C4-2B (cell line): ENCODE data around the gene HIP1R.

ENCODE experiments used
- H3K27ac ChIP-seq: fragments of 450-650 bp; 2 replicates; pipeline ENCODE4 v1.5.1; 2017
- CTCF ChIP-seq: fragments of 450-650 bp; conservative IDR thresholded peaks from 2 replicates; pipeline ENCODE4 v1.5.1; 2017; ENCODE audit warnings: mild to moderate bottlenecking
- ZFX ChIP-seq: fragments of 450-650 bp; IDR thresholded peaks from 2 replicates; pipeline ENCODE4 v1.6.1; 2017

The HIP1R gene

DNA sequence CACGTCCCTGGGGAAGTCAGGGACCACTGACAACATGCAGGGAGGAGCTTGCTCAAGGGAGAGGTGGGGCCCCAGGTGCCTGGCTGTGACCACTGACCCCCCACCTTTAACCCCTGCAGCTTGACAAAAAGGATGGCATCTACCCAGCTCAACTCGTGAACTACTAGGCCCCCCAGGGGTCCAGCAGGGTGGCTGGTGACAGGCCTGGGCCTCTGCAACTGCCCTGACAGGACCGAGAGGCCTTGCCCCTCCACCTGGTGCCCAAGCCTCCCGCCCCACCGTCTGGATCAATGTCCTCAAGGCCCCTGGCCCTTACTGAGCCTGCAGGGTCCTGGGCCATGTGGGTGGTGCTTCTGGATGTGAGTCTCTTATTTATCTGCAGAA is 26.3 kb downstream of the HIP1R start:
- H3K27ac ChIP-seq, result no peak overlapping the region; the same call in 1 of the 2 replicates
- TF ChIP-seq CTCF, result no peak
- no peak for TF ChIP-seq ZFX

DNA sequence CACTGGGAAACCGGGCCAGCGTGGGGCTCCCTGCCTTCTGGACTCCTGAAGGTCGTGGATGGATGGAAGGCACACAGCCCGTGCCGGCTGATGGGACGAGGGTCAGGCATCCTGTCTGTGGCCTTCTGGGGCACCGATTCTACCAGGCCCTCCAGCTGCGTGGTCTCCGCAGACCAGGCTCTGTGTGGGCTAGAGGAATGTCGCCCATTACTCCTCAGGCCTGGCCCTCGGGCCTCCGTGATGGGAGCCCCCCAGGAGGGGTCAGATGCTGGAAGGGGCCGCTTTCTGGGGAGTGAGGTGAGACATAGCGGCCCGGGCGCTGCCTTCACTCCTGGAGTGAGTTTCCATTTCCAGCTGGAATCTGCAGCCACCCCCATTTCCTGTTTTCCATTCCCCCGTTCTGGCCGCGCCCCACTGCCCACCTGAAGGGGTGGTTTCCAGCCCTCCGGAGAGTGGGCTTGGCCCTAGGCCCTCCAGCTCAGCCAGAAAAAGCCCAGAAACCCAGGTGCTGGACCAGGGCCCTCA is 26.9 kb downstream of the HIP1R start:
- TF ChIP-seq ZFX, result no peak
- no peak for TF ChIP-seq CTCF
- H3K27ac ChIP-seq, result peak overlapping the region; percentile 68

DNA sequence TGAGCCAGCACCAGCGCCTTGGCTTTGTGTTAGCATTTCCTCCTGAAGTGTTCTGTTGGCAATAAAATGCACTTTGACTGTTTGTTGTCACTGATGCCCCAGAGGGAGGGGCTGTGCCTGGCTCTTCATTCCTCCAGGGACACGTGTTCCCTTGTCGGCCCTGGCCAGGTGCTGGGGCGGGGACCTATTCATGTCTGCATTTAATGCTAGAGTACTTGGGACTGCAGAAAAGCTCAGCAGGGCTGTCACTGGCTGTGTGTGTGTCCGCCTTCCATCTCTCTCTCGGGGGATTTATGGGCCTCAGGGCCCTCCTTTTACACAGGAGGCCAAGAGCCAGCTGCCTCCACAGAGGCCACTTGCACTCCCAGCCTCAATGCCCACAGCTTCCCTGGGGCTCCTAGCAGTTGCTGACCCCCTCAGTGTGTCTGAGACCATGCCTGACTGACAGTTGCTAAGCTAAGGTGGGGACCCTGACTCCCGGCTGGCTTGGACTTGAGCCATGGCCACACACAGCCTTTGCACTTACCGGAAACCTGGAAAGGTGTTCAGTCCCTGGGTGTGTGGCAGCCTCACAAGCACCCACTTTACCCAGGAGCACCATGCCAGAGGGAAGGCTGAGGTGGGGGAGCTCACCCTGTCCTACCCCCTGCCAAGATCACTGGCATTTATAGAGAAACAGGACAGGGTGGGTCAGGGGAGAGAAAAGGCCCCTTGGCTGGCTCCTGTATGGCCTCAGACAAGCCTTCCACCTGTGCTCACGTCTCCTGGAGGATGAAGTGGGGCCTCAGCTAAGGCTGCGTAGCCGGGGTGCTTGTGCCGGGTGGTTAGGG is 27.8 kb downstream of the HIP1R start:
- no peak for TF ChIP-seq CTCF
- no peak for TF ChIP-seq ZFX
- peak overlapping the region; percentile 68 for H3K27ac ChIP-seq

DNA sequence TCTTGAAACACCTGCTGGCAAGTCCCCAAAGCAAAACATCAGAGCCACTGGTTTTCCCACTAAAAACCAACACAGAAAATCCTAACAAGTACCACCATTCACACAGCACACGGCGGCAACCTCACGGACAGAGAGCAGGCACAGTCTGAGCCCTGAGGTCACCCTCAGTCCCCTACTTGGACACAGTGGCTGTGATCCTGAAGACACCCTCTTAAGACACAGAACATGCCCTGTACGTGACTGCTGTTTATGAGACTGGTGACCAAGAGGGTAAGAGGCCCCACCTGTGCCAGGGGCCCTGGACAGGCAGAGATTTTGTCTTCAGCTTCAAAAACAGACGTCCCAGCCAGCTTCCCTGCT is 29.6 kb downstream of the HIP1R start:
- no peak for TF ChIP-seq ZFX
- TF ChIP-seq CTCF, result no peak
- no peak overlapping the region for H3K27ac ChIP-seq

DNA sequence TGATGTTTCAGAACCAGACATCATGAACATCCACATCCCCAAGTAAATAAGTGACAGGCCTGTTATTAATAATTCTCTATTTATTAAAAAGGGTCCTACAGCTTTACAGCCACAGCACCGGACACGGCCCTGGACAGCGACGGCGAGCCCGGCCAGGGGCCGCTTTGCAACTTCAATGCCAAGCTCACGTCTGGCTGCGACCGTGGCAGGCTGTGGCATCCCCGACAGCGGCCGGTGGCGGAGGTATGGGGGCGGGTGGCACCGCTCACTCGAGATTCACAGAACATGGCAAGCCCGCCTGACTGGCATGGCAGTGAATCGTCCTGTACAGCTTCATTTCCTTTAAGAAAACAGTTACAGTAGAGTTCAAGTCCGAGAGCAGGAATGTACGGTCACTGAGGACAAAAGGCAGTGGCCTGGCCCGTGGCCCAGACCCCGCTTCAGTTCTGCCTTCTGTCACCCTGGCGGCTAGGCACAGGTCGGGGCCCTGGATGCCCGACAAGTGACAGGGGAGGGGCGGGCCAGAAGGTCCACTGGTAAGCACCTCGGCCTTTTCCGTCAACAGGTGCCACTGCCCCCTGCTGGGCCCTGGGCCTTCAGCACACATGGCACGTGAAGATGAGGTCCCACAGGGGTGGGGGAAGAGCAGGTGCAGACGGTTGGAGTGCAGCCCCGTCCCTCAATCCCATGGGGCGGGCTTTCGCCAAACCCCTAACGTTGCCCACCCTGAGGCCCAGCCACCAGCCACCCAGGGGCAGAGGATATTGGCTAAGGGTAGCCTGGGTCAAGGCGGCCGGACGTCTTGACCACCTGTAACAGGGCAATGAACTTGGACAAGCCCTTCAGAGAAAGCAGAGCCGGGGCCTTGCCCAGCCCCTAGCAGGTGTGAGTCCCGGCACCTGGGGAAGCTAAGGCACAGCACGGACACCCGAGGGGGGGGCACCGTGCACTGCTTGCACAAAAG is 30.3 kb downstream of the HIP1R start:
- no peak overlapping the region for H3K27ac ChIP-seq
- TF ChIP-seq ZFX, result no peak
- peak; percentile 65 for TF ChIP-seq CTCF

GRCh38 chr12:122866379-122866778 is 31.1 kb downstream of the HIP1R start:
- H3K27ac ChIP-seq, result no peak overlapping the region
- no peak for TF ChIP-seq ZFX
- TF ChIP-seq CTCF, result no peak
